Endothelial cell of umbilical vein (primary cell): ENCODE results near the gene LMX1A. TPM values are rescaled to one million over a fixed set of nuclear protein-coding genes. Genes with fewer than 3 reads are reported as not detected.

Experiments used
- BruUV-seq: library from RNA; stranded (reverse); fragments of 400-500 nt; replicated peaks from 2 replicates; lab custom pipeline; 2021; lab: Mats Ljungman, UMichigan
- CTCF ChIA-PET: fragments of 300-600, 350-600 bp; sonication (Branson Sonifier 250); formaldehyde crosslinking; loops from one replicate; lab custom pipeline; 2021; ENCODE audit warnings: antibody characterized with exemption, inconsistent platforms; lab: Charles Lee
- POLR2A ChIA-PET: fragments of 300-600, 350-600 bp; sonication (Branson Sonifier 250); formaldehyde crosslinking; loops from one replicate; lab custom pipeline; 2021; ENCODE audit warnings: antibody characterized with exemption, inconsistent platforms; lab: Charles Lee
- DNase-seq: peaks from one replicate; pipeline ENCODE4 v3.0.0-alpha.2; 2011; ENCODE audit warnings: low read depth, low spot score
- FAIRE-seq: peaks from 2 replicates; lab custom pipeline; 2011; peaks lifted over from hg19 to GRCh38; lab: Jason Lieb, UNC
- H2AFZ ChIP-seq: 2 replicates; pipeline ENCODE4 v1.6.0; 2012; ENCODE audit warnings: low read depth, low read length, control low read depth, inconsistent platforms
- H3K27ac ChIP-seq: 2 replicates; pipeline ENCODE4 v1.5.1; 2011; ENCODE audit warnings: low read depth, mild to moderate bottlenecking, control low read depth, low read length, moderate library complexity; ENCODE audit not compliant: insufficient read depth
- H3K27me3 ChIP-seq, 2 experiments: 2 replicates each; pipeline versions ENCODE4 v1.6.0 to v1.6.1; 2011; ENCODE audit warnings: low read length in 2 of 2, mixed read lengths in 1 of 2; ENCODE audit not compliant: control insufficient read depth in 2 of 2, insufficient read depth in 2 of 2
- H3K36me3 ChIP-seq, 2 experiments: 2 replicates in 1 of 2; 3 replicates in 1 of 2; pipeline ENCODE4 v1.5.1; 2011; ENCODE audit warnings: low read length in 2 of 2, mild to moderate bottlenecking in 1 of 2, moderate library complexity in 1 of 2; ENCODE audit not compliant: control insufficient read depth in 2 of 2, insufficient read depth in 2 of 2; ENCODE audit errors: extremely low read depth in 1 of 2
- H3K4me1 ChIP-seq: 3 replicates; pipeline ENCODE4 v1.5.1; 2011; ENCODE audit warnings: mild to moderate bottlenecking, low read length; ENCODE audit not compliant: control insufficient read depth, insufficient read depth; ENCODE audit errors: extremely low read depth
- H3K4me2 ChIP-seq: 2 replicates; pipeline ENCODE4 v1.6.1; 2011; ENCODE audit warnings: low read length, control low read depth, mixed read lengths; ENCODE audit not compliant: insufficient read depth
- H3K4me3 ChIP-seq, 3 experiments: fragments of 200-600 bp in 1 of 3; sonication (generic), shearing (Covaris generic) in 1 of 3; replicated peaks in 1 of 3; 2 replicates each; pipeline ENCODE4 v1.5.1; 2011 to 2016; ENCODE audit warnings: control low read depth in 3 of 3, low read length in 3 of 3, mild to moderate bottlenecking in 2 of 3, inconsistent platforms in 1 of 3, low read depth in 1 of 3, moderate library complexity in 1 of 3; ENCODE audit not compliant: insufficient read depth in 1 of 3
- H3K79me2 ChIP-seq: 2 replicates; pipeline ENCODE4 v1.6.0; 2012; ENCODE audit warnings: low read length, inconsistent platforms; ENCODE audit not compliant: control insufficient read depth, insufficient read depth
- H3K9ac ChIP-seq: replicated peaks from 2 replicates; pipeline ENCODE3; 2011; ENCODE audit warnings: low read length, control low read depth; ENCODE audit not compliant: insufficient read depth; ENCODE audit errors: extremely low read depth
- H3K9me1 ChIP-seq: replicated peaks from 3 replicates; pipeline ENCODE4 v1.6.0; 2011; ENCODE audit warnings: mild to moderate bottlenecking, low read length; ENCODE audit not compliant: control insufficient read depth, insufficient read depth; ENCODE audit errors: extremely low read depth
- H3K9me3 ChIP-seq: replicated peaks from 2 replicates; pipeline ENCODE4 v1.5.1; 2012; ENCODE audit warnings: low read length, inconsistent platforms; ENCODE audit not compliant: control insufficient read depth, insufficient read depth
- H4K20me1 ChIP-seq: replicated peaks from 2 replicates; pipeline ENCODE3; 2011; ENCODE audit warnings: mild to moderate bottlenecking, low read length; ENCODE audit not compliant: control insufficient read depth, insufficient read depth; ENCODE audit errors: extremely low read depth
- EZH2 ChIP-seq: IDR thresholded peaks from 2 replicates; pipeline ENCODE4 v1.6.1; 2012; ENCODE audit warnings: borderline replicate concordance, low read depth, mild to moderate bottlenecking, moderate library complexity, low read length, inconsistent platforms; ENCODE audit not compliant: severe bottlenecking
- FOS ChIP-seq: IDR thresholded peaks from 2 replicates; pipeline ENCODE4 v1.6.1; 2011; ENCODE audit warnings: mild to moderate bottlenecking, low read length, moderate library complexity, borderline replicate concordance; ENCODE audit not compliant: insufficient read depth
- GATA2 ChIP-seq: IDR thresholded peaks from 2 replicates; pipeline ENCODE4 v1.7.0; 2011; ENCODE audit warnings: low read depth, mild to moderate bottlenecking, moderate library complexity, mixed read lengths, low read length; ENCODE audit not compliant: insufficient read length, insufficient read depth
- JUN ChIP-seq: IDR thresholded peaks from 2 replicates; pipeline ENCODE4 v1.6.1; 2011; ENCODE audit warnings: borderline replicate concordance, low read depth; ENCODE audit not compliant: insufficient read length, insufficient read depth
- MAX ChIP-seq: IDR thresholded peaks from 2 replicates; pipeline ENCODE4 v1.6.1; 2011; ENCODE audit not compliant: insufficient read depth, insufficient read length
- MYC ChIP-seq: IDR thresholded peaks from one replicate; pipeline ENCODE4 v1.6.1; 2011; ENCODE audit warnings: mild to moderate bottlenecking, low read depth, low read length
- POLR2A ChIP-seq: IDR thresholded peaks from 2 replicates; pipeline ENCODE4 v1.6.1; 2012; ENCODE audit warnings: low read depth, mild to moderate bottlenecking, control low read depth, low read length
- POLR2AphosphoS5 ChIP-seq: IDR thresholded peaks from 2 replicates; pipeline ENCODE4 v1.6.1; 2012; ENCODE audit warnings: low read depth, mild to moderate bottlenecking, control low read depth, low read length, moderate library complexity; ENCODE audit not compliant: insufficient read depth
- dilution Hi-C: fragments of 300-500 bp; cut with MboI; formaldehyde crosslinking; loops from one replicate; pipeline ENCODE4 v1.15.0; 2019; ENCODE audit warnings: low sequenced_read_pairs; ENCODE audit not compliant: extremely low pct_ligation_motif_present
- intact Hi-C: fragments of 100-400 bp; cut with micrococcal nuclease; formaldehyde crosslinking; loops from one replicate; pipeline ENCODE4 v1.10.0; 2022
- polyA plus RNA-seq, 4 experiments: library from polyadenylated mRNA; depleted of rRNA in 3 of 4; stranded (reverse) in 3 of 4; unstranded in 1 of 4; fragments of >200 nt; gene quantifications; 2 replicates each; pipeline versions ENCODE4 v1.2.1 to v1.2.3, GENCODE V29; 2011 to 2012; ENCODE audit warnings: missing spikeins in 1 of 4
- total RNA-seq: library from RNA; stranded (reverse); gene quantifications from 2 replicates; pipeline ENCODE4 v1.2.3, GENCODE V29; 2021
- TF ChIP-seq, protein P1 (sequence below), 2 donors: IDR thresholded peaks; 1 replicate in 1 of 2; 2 replicates in 1 of 2; pipeline ENCODE4 v1.5.1; 2011; ENCODE audit warnings: low read length in 2 of 2, mild to moderate bottlenecking in 2 of 2, moderate library complexity in 2 of 2, control low read depth in 1 of 2, inconsistent platforms in 1 of 2, low read depth in 1 of 2; ENCODE audit not compliant: insufficient read depth in 1 of 2; ENCODE audit errors: extremely low read depth in 1 of 2

The LMX1A gene
- total and polyA plus RNA-seq, 2 donors (not counting 3 experiments of a cell fraction or from before 2014, with no cell fraction given): not detected

- Histone ChIP-seq H3K36me3 (no peaks in the 10 kb centered on the region), H3K4me3 (peak overlapping the region; percentile 19 to 60 (median 24)), H3K4me2 (peak overlapping the region; percentile 60), H4K20me1 (no peaks in the 10 kb centered on the region), H3K9me3 (no peaks in the 10 kb centered on the region), H3K9ac (peak overlapping the region; percentile 58), H3K27me3 (peaks cover 0 to 5% of the 10 kb centered on the region in 2 experiments), H2AFZ (peak overlapping the region; percentile 94), H3K9me1 (no peaks in the 10 kb centered on the region), H3K79me2 (no peaks in the 10 kb centered on the region), H3K27ac (no peak overlapping the region), H3K4me1 (peaks cover 9% of the 10 kb centered on the region)
- no peak for TF ChIP-seq JUN
- TF ChIP-seq EZH2: peak; percentile 15
- dilution Hi-C loops (no loop called here), intact Hi-C loops (no loop called here)
- ChIA-PET POLR2A (no interaction called here), CTCF (interaction anchor here (1.2 to 4.0 kb wide), 8 partner anchors 9 to 226 kb away, joined by 3 to 61 read pairs (median 6); no protein-coding TSS in a partner anchor)
- DNase-seq (peak; percentile 81), FAIRE-seq (peak; percentile 90)
- BruUV-seq: no TSS peak
These were observed 19.7 kb upstream of the LMX1A start for GRCh38 chr1:165376041-165376810.

DNA sequence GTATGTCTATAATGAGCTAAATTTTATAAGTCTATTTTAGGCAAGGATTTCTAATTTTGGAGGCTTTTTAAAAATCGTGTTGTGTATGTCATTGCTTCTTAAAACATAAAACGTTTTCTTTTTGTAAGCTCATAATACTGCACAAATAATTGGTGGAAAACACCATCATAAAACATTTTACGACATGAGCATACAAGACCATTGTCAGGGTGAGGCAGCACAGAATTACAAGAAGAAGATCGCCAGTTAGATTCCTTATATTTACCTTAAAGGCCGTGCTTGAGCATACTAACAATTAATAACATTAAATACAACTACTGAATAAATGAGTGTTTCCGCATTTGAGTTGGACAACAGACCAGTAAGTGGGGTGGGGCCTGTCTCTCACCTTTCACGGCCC, 19.1 kb upstream of the LMX1A start:
- no TSS peak for BruUV-seq
- H3K9ac ChIP-seq: peak overlapping the region; percentile 58
- no peaks in the 10 kb centered on the region for H3K9me1 ChIP-seq
- dilution Hi-C loops: no loop called here
- H3K36me3 ChIP-seq: no peaks in the 10 kb centered on the region
- H3K4me1 ChIP-seq: peaks cover 9% of the 10 kb centered on the region
- peak overlapping the region; percentile 94 for H2AFZ ChIP-seq
- FAIRE-seq (no peak), DNase-seq (peak; percentile 15)
- H3K79me2 ChIP-seq: no peaks in the 10 kb centered on the region
- peak overlapping the region; percentile 60 for H3K4me2 ChIP-seq
- H3K4me3 ChIP-seq: peak overlapping the region in 2 of 3 experiments; percentile 24 to 60
- TF ChIP-seq POLR2A (no peak), POLR2AphosphoS5 (no peak), MAX (no peak), EZH2 (no peak), FOS (no peak), JUN (no peak), GATA2 (no peak), MYC (no peak)
- TF ChIP-seq, protein P1, sequence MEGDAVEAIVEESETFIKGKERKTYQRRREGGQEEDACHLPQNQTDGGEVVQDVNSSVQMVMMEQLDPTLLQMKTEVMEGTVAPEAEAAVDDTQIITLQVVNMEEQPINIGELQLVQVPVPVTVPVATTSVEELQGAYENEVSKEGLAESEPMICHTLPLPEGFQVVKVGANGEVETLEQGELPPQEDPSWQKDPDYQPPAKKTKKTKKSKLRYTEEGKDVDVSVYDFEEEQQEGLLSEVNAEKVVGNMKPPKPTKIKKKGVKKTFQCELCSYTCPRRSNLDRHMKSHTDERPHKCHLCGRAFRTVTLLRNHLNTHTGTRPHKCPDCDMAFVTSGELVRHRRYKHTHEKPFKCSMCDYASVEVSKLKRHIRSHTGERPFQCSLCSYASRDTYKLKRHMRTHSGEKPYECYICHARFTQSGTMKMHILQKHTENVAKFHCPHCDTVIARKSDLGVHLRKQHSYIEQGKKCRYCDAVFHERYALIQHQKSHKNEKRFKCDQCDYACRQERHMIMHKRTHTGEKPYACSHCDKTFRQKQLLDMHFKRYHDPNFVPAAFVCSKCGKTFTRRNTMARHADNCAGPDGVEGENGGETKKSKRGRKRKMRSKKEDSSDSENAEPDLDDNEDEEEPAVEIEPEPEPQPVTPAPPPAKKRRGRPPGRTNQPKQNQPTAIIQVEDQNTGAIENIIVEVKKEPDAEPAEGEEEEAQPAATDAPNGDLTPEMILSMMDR (IDR thresholded peaks at IDR 0.05; ENCODE audit: extremely low read depth in 1 of 2, insufficient read depth in 1 of 2, low read depth in 1 of 2, low read length in 2 of 2): no peak
- H3K27me3 ChIP-seq: peaks cover 4 to 5% of the 10 kb centered on the region in 2 experiments
- ChIA-PET CTCF (interaction anchor here (1.2 to 4.0 kb wide), 8 partner anchors 9 to 227 kb away, joined by 3 to 61 read pairs (median 6); no protein-coding TSS in a partner anchor), POLR2A (no interaction called here)
- no peak overlapping the region for H3K27ac ChIP-seq
- H4K20me1 ChIP-seq: no peaks in the 10 kb centered on the region
- intact Hi-C loops: no loop called here
- H3K9me3 ChIP-seq: no peaks in the 10 kb centered on the region
